A549 (cell line): ENCODE data around the gene CCL3. TPM values are rescaled to one million over a fixed set of nuclear protein-coding genes. Genes with fewer than 3 reads are reported as not detected.

Experiments used
- ATAC-seq, 2 experiments: fragments of 200-7000 bp in 1 of 2; fragments of >200 bp in 1 of 2; cut with Nextera tagmentation in 1 of 2; cut with Tn5 transposase in 1 of 2; 3 replicates each; pipeline versions ENCODE4 v1.8.0 to v1.9.1; 2018 to 2020; ENCODE audit warnings: mild to moderate bottlenecking in 1 of 2, moderate library complexity in 1 of 2
- CTCF ChIA-PET: fragments of 300-600 bp; sonication (Branson Sonifier 250); formaldehyde crosslinking; extraction: SDS; loops from one replicate; lab custom pipeline; 2021; ENCODE audit warnings: antibody characterized with exemption, inconsistent platforms; lab: Yijun Ruan, JAX
- POLR2A ChIA-PET: fragments of 350-600 bp; formaldehyde crosslinking; extraction: SDS; loops from one replicate; lab custom pipeline; 2021; ENCODE audit warnings: antibody characterized with exemption, inconsistent platforms; lab: Yijun Ruan, JAX
- DNase-seq, 2 experiments: peaks; one replicate each; pipeline versions ENCODE4 v3.0.0 to v3.0.0-alpha.2; 2011 to 2016; ENCODE audit warnings: low read depth in 1 of 2, low spot score in 1 of 2
- FAIRE-seq: peaks from 2 replicates; lab custom pipeline; 2011; peaks lifted over from hg19 to GRCh38; lab: Jason Lieb, UNC
- H3K27ac ChIP-seq, 2 experiments: fragments of >200 bp; sonication (Bioruptor Twin); formaldehyde crosslinking; 3 replicates each; pipeline ENCODE4 v1.5.1; 2016 to 2017
- H3K4me1 ChIP-seq: fragments of >200 bp; sonication (Bioruptor Twin); formaldehyde crosslinking; 3 replicates; pipeline ENCODE4 v1.6.1; 2016
- H3K4me2 ChIP-seq: fragments of >200 bp; sonication (Bioruptor Twin); formaldehyde crosslinking; 3 replicates; pipeline ENCODE4 v1.6.1; 2016
- H3K4me3 ChIP-seq: fragments of >200 bp; sonication (Bioruptor Twin); formaldehyde crosslinking; 3 replicates; pipeline ENCODE4 v1.5.1; 2016
- H3K9me3 ChIP-seq: fragments of >200 bp; sonication (Bioruptor Twin); formaldehyde crosslinking; 3 replicates; pipeline ENCODE4 v1.6.1; 2016
- BHLHE40 ChIP-seq: IDR thresholded peaks from 2 replicates; pipeline ENCODE4 v1.6.1; 2012; ENCODE audit warnings: low read depth, low read length, inconsistent platforms
- CBX8 ChIP-seq: fragments of 200-600 bp; sonication (generic); IDR thresholded peaks from 2 replicates; pipeline ENCODE4 v1.6.1; 2016
- CEBPB ChIP-seq, 2 experiments: fragments of >200 bp in 1 of 2; sonication (Bioruptor Twin) in 1 of 2; formaldehyde crosslinking in 1 of 2; IDR thresholded peaks; 2 replicates each; pipeline ENCODE4 v1.6.1; 2012 to 2016
- CHD2 ChIP-seq: fragments of 150-350 bp; IDR thresholded peaks from 2 replicates; pipeline ENCODE4 v1.6.1; 2014; ENCODE audit warnings: low read length; ENCODE audit not compliant: partially characterized antibody
- CHD4 ChIP-seq: fragments of 200-600 bp; sonication (generic); IDR thresholded peaks from 2 replicates; pipeline ENCODE4 v1.6.1; 2016; ENCODE audit warnings: antibody characterized with exemption, mild to moderate bottlenecking, borderline replicate concordance
- EHF ChIP-seq: fragments of 250-450 bp; sonication (Bioruptor Pico); IDR thresholded peaks from 2 replicates; pipeline ENCODE4 v1.5.0; 2020; ENCODE audit warnings: mild to moderate bottlenecking
- EHMT2 ChIP-seq: fragments of 200-600 bp; sonication (generic); IDR thresholded peaks from 2 replicates; pipeline ENCODE4 v1.6.1; 2016; ENCODE audit warnings: antibody characterized with exemption, low read depth, mild to moderate bottlenecking, moderate library complexity
- ESRRA ChIP-seq: fragments of 150-350 bp; IDR thresholded peaks from 2 replicates; pipeline ENCODE4 v1.6.1; 2014; ENCODE audit warnings: mild to moderate bottlenecking, low read length, borderline replicate concordance
- FOSB ChIP-seq: fragments of 250-450 bp; sonication (Bioruptor Pico); IDR thresholded peaks from 2 replicates; pipeline ENCODE4 v1.5.0; 2020; ENCODE audit warnings: mild to moderate bottlenecking, moderate library complexity
- FOSL2 ChIP-seq, 2 experiments: fragments of 450-650 bp in 1 of 2; fragments of >200 bp in 1 of 2; sonication (Bioruptor Twin) in 1 of 2; formaldehyde crosslinking; IDR thresholded peaks; 2 replicates each; pipeline versions ENCODE4 v1.5.0 to v1.6.1; 2016 to 2020; ENCODE audit warnings: mild to moderate bottlenecking in 1 of 2, moderate library complexity in 1 of 2
- GATA3 ChIP-seq: IDR thresholded peaks from 2 replicates; pipeline ENCODE4 v1.6.1; 2012; ENCODE audit warnings: borderline replicate concordance
- HDAC2 ChIP-seq: fragments of 200-600 bp; sonication (generic); IDR thresholded peaks from 2 replicates; pipeline ENCODE4 v1.6.1; 2016
- HOXB13 ChIP-seq: fragments of 250-450 bp; sonication (Bioruptor Pico); IDR thresholded peaks from 2 replicates; pipeline ENCODE4 v1.5.0; 2020; ENCODE audit warnings: low read depth, mild to moderate bottlenecking, moderate library complexity
- HOXB5 ChIP-seq: fragments of 250-450 bp; sonication (Bioruptor Pico); IDR thresholded peaks from 2 replicates; pipeline ENCODE4 v1.5.0; 2020; ENCODE audit warnings: mild to moderate bottlenecking, moderate library complexity
- KDM1A ChIP-seq: fragments of 200-600 bp; sonication (generic); IDR thresholded peaks from 2 replicates; pipeline ENCODE4 v1.6.1; 2016; ENCODE audit warnings: low read depth, mild to moderate bottlenecking
- MYC ChIP-seq: IDR thresholded peaks from 2 replicates; pipeline ENCODE4 v1.6.1; 2012; ENCODE audit warnings: mild to moderate bottlenecking, inconsistent platforms, low read length, improper control_type of control experiment, borderline replicate concordance
- NFE2L2 ChIP-seq: fragments of 150-350 bp; conservative IDR thresholded peaks from 2 replicates; pipeline ENCODE4 v1.6.1; 2014; ENCODE audit warnings: low read length
- NPAS2 ChIP-seq: fragments of 250-450 bp; sonication (Bioruptor Pico); IDR thresholded peaks from 2 replicates; pipeline ENCODE4 v1.8.0; 2022; ENCODE audit warnings: mild to moderate bottlenecking, moderate library complexity, borderline replicate concordance
- NR3C1 ChIP-seq: fragments of >200 bp; sonication (Bioruptor Twin); formaldehyde crosslinking; IDR thresholded peaks from 3 replicates; pipeline ENCODE4 v1.6.1; 2017
- PHF8 ChIP-seq: fragments of 200-600 bp; sonication (generic); IDR thresholded peaks from 2 replicates; pipeline ENCODE4 v1.6.1; 2016; ENCODE audit warnings: low read depth, mild to moderate bottlenecking, antibody characterized with exemption, moderate library complexity, borderline replicate concordance
- POLR2AphosphoS2 ChIP-seq: conservative IDR thresholded peaks from 2 replicates; pipeline ENCODE4 v1.6.1; 2012; ENCODE audit warnings: low read length, improper control_type of control experiment, inconsistent platforms
- RAD21 ChIP-seq, 2 experiments: fragments of >200 bp in 1 of 2; sonication (Bioruptor Twin) in 1 of 2; formaldehyde crosslinking in 1 of 2; IDR thresholded peaks in 1 of 2; conservative IDR thresholded peaks in 1 of 2; 2 replicates in 1 of 2; 3 replicates in 1 of 2; pipeline ENCODE4 v1.6.1; 2012 to 2018; ENCODE audit warnings: inconsistent platforms in 1 of 2
- RCOR1 ChIP-seq: fragments of 150-350 bp; IDR thresholded peaks from 2 replicates; pipeline ENCODE4 v1.6.1; 2014; ENCODE audit warnings: antibody characterized with exemption, low read length, low read depth
- RNF2 ChIP-seq: fragments of 200-600 bp; sonication (generic); IDR thresholded peaks from 2 replicates; pipeline ENCODE4 v1.6.1; 2016; ENCODE audit warnings: low read depth, mild to moderate bottlenecking, antibody characterized with exemption, moderate library complexity, borderline replicate concordance
- TFCP2L1 ChIP-seq: fragments of 250-450 bp; sonication (Bioruptor Pico); IDR thresholded peaks from 2 replicates; pipeline ENCODE4 v1.5.0; 2021; ENCODE audit warnings: mild to moderate bottlenecking
- WGBS: methylation state at CpG from one replicate; pipeline ENCODE4 v1.1.6; 2017; ENCODE audit errors: missing lambda C conversion rate; 5-methylcytosine and 5-hydroxymethylcytosine counted together
- polyA plus RNA-seq, 4 experiments: library from polyadenylated mRNA; depleted of rRNA in 3 of 4; stranded (reverse); fragments of >200 nt; fragmentation: RNase III in 1 of 4; extraction: RNeasy Plus Mini Kit Qiagen cat#74134 plus additional on column Dnase treatment in 1 of 4; gene quantifications; 2 replicates in 3 of 4; 3 replicates in 1 of 4; pipeline ENCODE4 v1.2.3, GENCODE V29; 2011 to 2017
- TF ChIP-seq, protein P1 (sequence below): fragments of >200 bp; sonication (Bioruptor Twin); formaldehyde crosslinking; IDR thresholded peaks from 2 replicates; pipeline ENCODE4 v1.6.1; 2016
- TF ChIP-seq, protein P2 (sequence below): fragments of 250-450 bp; sonication (Bioruptor Pico); IDR thresholded peaks from 2 replicates; pipeline ENCODE4 v1.5.0; 2020; ENCODE audit warnings: low read depth, mild to moderate bottlenecking, moderate library complexity
- TF ChIP-seq, protein P3 (sequence below): fragments of 150-350 bp; IDR thresholded peaks from 2 replicates; pipeline ENCODE4 v1.6.1; 2014; ENCODE audit warnings: low read depth, mild to moderate bottlenecking, low read length
- TF ChIP-seq, protein P4 (sequence below): fragments of 200-600 bp; sonication (generic); IDR thresholded peaks from 2 replicates; pipeline ENCODE4 v1.6.1; 2016; ENCODE audit warnings: antibody characterized with exemption, mild to moderate bottlenecking, moderate library complexity

CCL3 gene
- polyA plus RNA-seq, 2 of the 4 experiments (the other 2 are of a cell fraction): not detected

DNA sequence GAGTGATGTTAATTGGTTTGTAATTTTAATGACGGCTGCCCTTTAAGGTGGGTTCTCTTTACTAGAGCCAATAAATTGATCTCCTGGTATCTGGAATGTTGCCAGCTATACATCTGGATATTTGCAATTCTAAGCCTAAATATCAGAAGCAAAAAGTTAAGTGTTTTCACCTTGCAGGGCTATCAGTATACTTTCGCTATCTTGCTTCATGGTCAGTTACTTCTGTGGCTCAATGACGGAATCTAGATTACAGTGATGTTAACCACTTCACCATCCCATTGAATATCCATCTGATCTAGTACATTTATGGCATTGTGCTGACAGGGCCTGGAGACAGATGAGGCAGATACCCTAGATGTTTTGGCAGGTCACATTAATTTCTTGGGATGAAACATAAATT lies 42.0 kb upstream of the CCL3 start:
- no peak overlapping the region for H3K4me3 ChIP-seq
- DNase-seq (no peak), FAIRE-seq (no peak), ATAC-seq (no peak)
- no peak for TF ChIP-seq NPAS2 (CRISPR knock-in tag)
- TF ChIP-seq, protein P1, sequence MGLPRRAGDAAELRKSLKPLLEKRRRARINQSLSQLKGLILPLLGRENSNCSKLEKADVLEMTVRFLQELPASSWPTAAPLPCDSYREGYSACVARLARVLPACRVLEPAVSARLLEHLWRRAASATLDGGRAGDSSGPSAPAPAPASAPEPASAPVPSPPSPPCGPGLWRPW: no peak
- no peak overlapping the region for H3K4me2 ChIP-seq
- WGBS: 56% methylated on average over 3 of the region's 3 CpGs
- CTCF ChIA-PET: interaction anchor here (1.2 to 8.2 kb wide), 7 partner anchors 14 to 351 kb away, joined by 4 to 83 read pairs (median 5); partner anchors contain the start of gene CCL16
- no peak overlapping the region for H3K27ac ChIP-seq
- H3K4me1 ChIP-seq: no peaks in the 10 kb centered on the region
- POLR2A ChIA-PET: no interaction called here
- no peaks in the 10 kb centered on the region for H3K9me3 ChIP-seq

DNA sequence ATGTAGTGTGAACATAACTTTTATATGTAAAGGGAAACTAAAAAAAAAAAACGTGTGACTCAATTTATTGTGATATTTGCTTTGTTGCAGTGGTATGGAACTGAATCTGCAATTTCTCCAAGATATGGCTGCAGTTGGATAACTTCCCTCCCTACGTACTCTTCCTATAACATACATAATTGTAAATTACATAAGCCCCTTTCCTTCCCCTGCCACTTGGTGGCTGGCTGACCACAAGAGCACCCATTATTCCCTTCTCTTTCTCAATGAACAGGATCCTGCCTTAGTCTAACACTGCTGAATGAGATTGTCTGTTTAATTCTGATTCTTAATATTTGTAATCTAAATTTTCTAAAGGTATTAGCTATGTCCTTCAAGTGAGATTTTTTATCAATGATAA lies 41.5 kb upstream of the CCL3 start:
- no peak for TF ChIP-seq CHD4
- TF ChIP-seq FOSL2 (IDR thresholded peaks at IDR 0.05): no peak
- TF ChIP-seq FOSL2 (CRISPR knock-in tag; IDR thresholded peaks at IDR 0.05): no peak
- TF ChIP-seq CEBPB (IDR thresholded peaks at IDR 0.05): no peak
- TF ChIP-seq POLR2AphosphoS2: no peak
- TF ChIP-seq HOXB13: no peak
- no peak for TF ChIP-seq NPAS2 (CRISPR knock-in tag)
- no peak for TF ChIP-seq RAD21 (conservative IDR thresholded peaks at IDR 0.05 in 1 of 2, IDR thresholded peaks at IDR 0.05 in 1 of 2)
- no peak for TF ChIP-seq CBX8
- TF ChIP-seq KDM1A: no peak
- no peak for TF ChIP-seq NFE2L2
- no peak for TF ChIP-seq GATA3
- TF ChIP-seq RNF2: no peak
- TF ChIP-seq CHD2: no peak
- no peak for TF ChIP-seq ESRRA
- TF ChIP-seq RCOR1: no peak
- no peak for TF ChIP-seq HDAC2
- TF ChIP-seq, protein P2, sequence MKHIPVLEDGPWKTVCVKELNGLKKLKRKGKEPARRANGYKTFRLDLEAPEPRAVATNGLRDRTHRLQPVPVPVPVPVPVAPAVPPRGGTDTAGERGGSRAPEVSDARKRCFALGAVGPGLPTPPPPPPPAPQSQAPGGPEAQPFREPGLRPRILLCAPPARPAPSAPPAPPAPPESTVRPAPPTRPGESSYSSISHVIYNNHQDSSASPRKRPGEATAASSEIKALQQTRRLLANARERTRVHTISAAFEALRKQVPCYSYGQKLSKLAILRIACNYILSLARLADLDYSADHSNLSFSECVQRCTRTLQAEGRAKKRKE: no peak
- no peak for FAIRE-seq
- Histone ChIP-seq H3K9me3 (no peaks in the 10 kb centered on the region), H3K4me1 (no peaks in the 10 kb centered on the region), H3K4me3 (no peak overlapping the region), H3K27ac (no peak overlapping the region), H3K4me2 (no peak overlapping the region)
- peak in 1 of 2 experiments; percentile 51; a peak in 1 of 6 replicates for ATAC-seq
- ChIA-PET POLR2A (no interaction called here), CTCF (interaction anchor here (1.6 to 8.2 kb wide), 5 partner anchors 17 to 352 kb away, joined by 3 to 83 read pairs (median 5); partner anchors contain the start of gene CCL16)
- WGBS: 21% methylated on average over 2 of the region's 2 CpGs
- no peak for DNase-seq

DNA sequence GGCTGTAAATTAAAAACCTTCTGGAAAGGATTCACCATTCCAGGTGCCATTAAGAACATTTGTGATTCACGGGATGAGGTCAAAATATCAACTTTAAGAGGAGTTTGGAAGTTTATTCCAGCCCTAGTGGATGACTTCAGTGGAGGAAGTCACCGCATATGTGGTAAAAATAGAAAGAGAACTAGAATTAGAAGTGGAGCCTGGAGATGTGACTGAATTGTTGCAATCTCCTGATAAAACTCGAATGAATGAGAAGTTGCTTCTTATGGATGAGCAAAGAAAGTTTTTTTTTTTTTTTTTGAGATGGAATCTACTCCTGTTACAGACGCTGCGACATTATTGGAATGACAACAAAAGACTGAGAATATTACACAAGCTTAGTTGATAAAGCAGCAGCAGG lies 40.4 kb upstream of the CCL3 start:
- no peak for TF ChIP-seq HOXB5 (CRISPR knock-in tag)
- TF ChIP-seq TFCP2L1 (CRISPR knock-in tag): no peak
- no peak for TF ChIP-seq CHD2
- TF ChIP-seq, protein P3, sequence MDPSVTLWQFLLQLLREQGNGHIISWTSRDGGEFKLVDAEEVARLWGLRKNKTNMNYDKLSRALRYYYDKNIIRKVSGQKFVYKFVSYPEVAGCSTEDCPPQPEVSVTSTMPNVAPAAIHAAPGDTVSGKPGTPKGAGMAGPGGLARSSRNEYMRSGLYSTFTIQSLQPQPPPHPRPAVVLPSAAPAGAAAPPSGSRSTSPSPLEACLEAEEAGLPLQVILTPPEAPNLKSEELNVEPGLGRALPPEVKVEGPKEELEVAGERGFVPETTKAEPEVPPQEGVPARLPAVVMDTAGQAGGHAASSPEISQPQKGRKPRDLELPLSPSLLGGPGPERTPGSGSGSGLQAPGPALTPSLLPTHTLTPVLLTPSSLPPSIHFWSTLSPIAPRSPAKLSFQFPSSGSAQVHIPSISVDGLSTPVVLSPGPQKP: no peak
- no peak for TF ChIP-seq FOSB
- TF ChIP-seq PHF8: no peak
- no peak for TF ChIP-seq RAD21 (conservative IDR thresholded peaks at IDR 0.05 in 1 of 2, IDR thresholded peaks at IDR 0.05 in 1 of 2)
- no peak for TF ChIP-seq MYC
- TF ChIP-seq EHF (CRISPR knock-in tag): no peak
- no peak for TF ChIP-seq FOSL2 (IDR thresholded peaks at IDR 0.05)
- TF ChIP-seq FOSL2 (CRISPR knock-in tag; IDR thresholded peaks at IDR 0.05): no peak
- no peak for TF ChIP-seq EHMT2
- TF ChIP-seq, protein P4, sequence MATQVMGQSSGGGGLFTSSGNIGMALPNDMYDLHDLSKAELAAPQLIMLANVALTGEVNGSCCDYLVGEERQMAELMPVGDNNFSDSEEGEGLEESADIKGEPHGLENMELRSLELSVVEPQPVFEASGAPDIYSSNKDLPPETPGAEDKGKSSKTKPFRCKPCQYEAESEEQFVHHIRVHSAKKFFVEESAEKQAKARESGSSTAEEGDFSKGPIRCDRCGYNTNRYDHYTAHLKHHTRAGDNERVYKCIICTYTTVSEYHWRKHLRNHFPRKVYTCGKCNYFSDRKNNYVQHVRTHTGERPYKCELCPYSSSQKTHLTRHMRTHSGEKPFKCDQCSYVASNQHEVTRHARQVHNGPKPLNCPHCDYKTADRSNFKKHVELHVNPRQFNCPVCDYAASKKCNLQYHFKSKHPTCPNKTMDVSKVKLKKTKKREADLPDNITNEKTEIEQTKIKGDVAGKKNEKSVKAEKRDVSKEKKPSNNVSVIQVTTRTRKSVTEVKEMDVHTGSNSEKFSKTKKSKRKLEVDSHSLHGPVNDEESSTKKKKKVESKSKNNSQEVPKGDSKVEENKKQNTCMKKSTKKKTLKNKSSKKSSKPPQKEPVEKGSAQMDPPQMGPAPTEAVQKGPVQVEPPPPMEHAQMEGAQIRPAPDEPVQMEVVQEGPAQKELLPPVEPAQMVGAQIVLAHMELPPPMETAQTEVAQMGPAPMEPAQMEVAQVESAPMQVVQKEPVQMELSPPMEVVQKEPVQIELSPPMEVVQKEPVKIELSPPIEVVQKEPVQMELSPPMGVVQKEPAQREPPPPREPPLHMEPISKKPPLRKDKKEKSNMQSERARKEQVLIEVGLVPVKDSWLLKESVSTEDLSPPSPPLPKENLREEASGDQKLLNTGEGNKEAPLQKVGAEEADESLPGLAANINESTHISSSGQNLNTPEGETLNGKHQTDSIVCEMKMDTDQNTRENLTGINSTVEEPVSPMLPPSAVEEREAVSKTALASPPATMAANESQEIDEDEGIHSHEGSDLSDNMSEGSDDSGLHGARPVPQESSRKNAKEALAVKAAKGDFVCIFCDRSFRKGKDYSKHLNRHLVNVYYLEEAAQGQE: no peak
- no peak for TF ChIP-seq BHLHE40
- no peak for TF ChIP-seq NR3C1
- Histone ChIP-seq H3K4me1 (no peaks in the 10 kb centered on the region), H3K4me2 (no peak overlapping the region), H3K27ac (no peak overlapping the region), H3K4me3 (no peak overlapping the region), H3K9me3 (0 out of 3 replicates have a peak, but pooled peaks cover 2% of the 10 kb centered on the region)
- ATAC-seq (no peak), FAIRE-seq (no peak), DNase-seq (no peak)
- 22% methylated on average over 5 of the region's 5 CpGs for WGBS
- ChIA-PET POLR2A (no interaction called here), CTCF (interaction anchor here (1.6 to 8.2 kb wide), 2 partner anchors 18 to 161 kb away, joined by 3 to 83 read pairs; no protein-coding TSS in a partner anchor)
